Esophagus muscularis mucosa (tissue), 4 donors: ENCODE results near the gene ZFX. TPM values are rescaled to one million over a fixed set of nuclear protein-coding genes. Genes with fewer than 3 reads are reported as not detected.

Experiments
- DNase-seq: peaks from one replicate; pipeline ENCODE4 v3.0.0-alpha.2; 2017; ENCODE audit errors: extremely low spot score
- H3K27ac ChIP-seq, 4 donors: fragments of 200-600 bp; sonication (generic); replicated peaks in 1 of 4; 1 replicate in 3 of 4; 2 replicates in 1 of 4; pipeline ENCODE4 v1.5.1; 2016 to 2019; ENCODE audit warnings: mild to moderate bottlenecking in 1 of 4
- H3K27me3 ChIP-seq, 4 donors: fragments of 200-600 bp; sonication (generic); one replicate each; pipeline versions ENCODE4 v1.5.1 to v1.6.0; 2016 to 2019
- H3K36me3 ChIP-seq, 4 donors: fragments of 200-600 bp; sonication (generic); one replicate each; pipeline ENCODE4 v1.5.1; 2016 to 2019
- H3K4me1 ChIP-seq, 4 donors: fragments of 200-600 bp; sonication (generic); one replicate each; pipeline ENCODE4 v1.5.1; 2016 to 2019
- H3K4me3 ChIP-seq, 4 donors: fragments of 200-600 bp; sonication (generic); 1 replicate in 2 of 4; 2 replicates in 2 of 4; pipeline ENCODE4 v1.5.1; 2016 to 2019; ENCODE audit warnings: mild to moderate bottlenecking in 4 of 4, moderate library complexity in 1 of 4
- H3K9me3 ChIP-seq, 4 donors: fragments of 200-600 bp; sonication (generic); 1 replicate in 3 of 4; 2 replicates in 1 of 4; pipeline ENCODE4 v1.5.1; 2016 to 2019
- EP300 ChIP-seq: sonication (generic); formaldehyde crosslinking; IDR thresholded peaks from one replicate; pipeline ENCODE4 v1.6.1; 2017; ENCODE audit warnings: antibody characterized with exemption
- POLR2A ChIP-seq: fragments of 450-650 bp; IDR thresholded peaks from one replicate; pipeline ENCODE4 v1.6.1; 2017; ENCODE audit warnings: antibody characterized with exemption, moderate library complexity, mild to moderate bottlenecking, low read depth
- POLR2AphosphoS5 ChIP-seq, 2 donors: sonication (generic); formaldehyde crosslinking; IDR thresholded peaks; one replicate each; pipeline ENCODE4 v1.6.1; 2017; ENCODE audit warnings: antibody characterized with exemption in 2 of 2
- WGBS: methylation state at CpG from one replicate; pipeline ENCODE4 v1.1.5; 2018; 5-methylcytosine and 5-hydroxymethylcytosine counted together
- intact Hi-C: fragments of 100-400 bp; cut with DNase I; formaldehyde crosslinking; loops from one replicate; pipeline ENCODE4 v1.15.1; 2023
- total RNA-seq, 4 donors: library from RNA; depleted of rRNA; stranded (reverse); fragments of >200 nt; gene quantifications; one replicate each; pipeline versions ENCODE4 v1.1.0 to v1.2.1, GENCODE V29; 2016
- TF ChIP-seq, protein P1 (sequence below), 3 experiments: fragments of 200-600 bp in 2 of 3; fragments of 450-650 bp in 1 of 3; sonication (generic) in 2 of 3; IDR thresholded peaks; one replicate each; pipeline ENCODE4 v1.5.1; 2017 to 2019; ENCODE audit warnings: antibody characterized with exemption in 3 of 3, mild to moderate bottlenecking in 2 of 3, moderate library complexity in 1 of 3

ZFX gene
- total RNA-seq, 4 donors from 2014 or later = 52.3 to 75.6 (median 66.4) TPM

DNA sequence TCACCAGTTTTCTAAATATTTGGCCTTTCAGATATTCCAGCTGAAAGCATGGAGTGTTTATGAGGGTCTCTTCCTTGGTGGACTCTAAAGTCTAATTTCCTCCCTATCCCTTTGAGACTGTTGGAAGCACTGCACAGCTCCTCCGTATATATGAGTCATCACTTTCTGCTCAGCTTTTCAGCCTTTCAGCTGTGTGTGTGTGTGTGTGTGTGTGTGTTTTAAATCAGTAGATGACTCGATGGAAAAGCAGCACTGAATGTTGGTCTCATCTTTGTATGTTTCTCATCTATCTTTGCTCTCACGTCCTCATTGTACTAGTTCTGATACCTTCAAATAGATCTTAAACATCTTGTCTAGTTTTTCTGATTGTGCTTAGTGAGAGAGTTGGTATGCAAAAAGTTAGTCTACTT is 81.6 kb downstream of the ZFX start:
- H3K27me3 ChIP-seq = no peaks in the 10 kb centered on the region
- H3K9me3 ChIP-seq = no peaks in the 10 kb centered on the region
- intact Hi-C loops = no loop called here
- no peak overlapping the region for H3K27ac ChIP-seq
- H3K4me1 ChIP-seq = peaks cover 0 to 6% (median 3%) of the 10 kb centered on the region in 4 donors
- H3K36me3 ChIP-seq = no peaks in the 10 kb centered on the region
- H3K4me3 ChIP-seq = no peak overlapping the region
- TF ChIP-seq POLR2A (no peak), EP300 (no peak), POLR2AphosphoS5 (IDR thresholded peaks at IDR 0.05) (no peak)
- TF ChIP-seq, protein P1, sequence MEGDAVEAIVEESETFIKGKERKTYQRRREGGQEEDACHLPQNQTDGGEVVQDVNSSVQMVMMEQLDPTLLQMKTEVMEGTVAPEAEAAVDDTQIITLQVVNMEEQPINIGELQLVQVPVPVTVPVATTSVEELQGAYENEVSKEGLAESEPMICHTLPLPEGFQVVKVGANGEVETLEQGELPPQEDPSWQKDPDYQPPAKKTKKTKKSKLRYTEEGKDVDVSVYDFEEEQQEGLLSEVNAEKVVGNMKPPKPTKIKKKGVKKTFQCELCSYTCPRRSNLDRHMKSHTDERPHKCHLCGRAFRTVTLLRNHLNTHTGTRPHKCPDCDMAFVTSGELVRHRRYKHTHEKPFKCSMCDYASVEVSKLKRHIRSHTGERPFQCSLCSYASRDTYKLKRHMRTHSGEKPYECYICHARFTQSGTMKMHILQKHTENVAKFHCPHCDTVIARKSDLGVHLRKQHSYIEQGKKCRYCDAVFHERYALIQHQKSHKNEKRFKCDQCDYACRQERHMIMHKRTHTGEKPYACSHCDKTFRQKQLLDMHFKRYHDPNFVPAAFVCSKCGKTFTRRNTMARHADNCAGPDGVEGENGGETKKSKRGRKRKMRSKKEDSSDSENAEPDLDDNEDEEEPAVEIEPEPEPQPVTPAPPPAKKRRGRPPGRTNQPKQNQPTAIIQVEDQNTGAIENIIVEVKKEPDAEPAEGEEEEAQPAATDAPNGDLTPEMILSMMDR (IDR thresholded peaks at IDR 0.05) = no peak
- no peak for DNase-seq
- WGBS = 10% methylated on average over 3 of the region's 3 CpGs

GRCh38 chrX:24231641-24232179 is 82.2 kb downstream of the ZFX start:
- intact Hi-C loops = no loop called here
- Histone ChIP-seq H3K9me3 (no peaks in the 10 kb centered on the region), H3K36me3 (no peaks in the 10 kb centered on the region), H3K4me1 (peaks cover 0 to 6% (median 3%) of the 10 kb centered on the region in 4 donors), H3K27me3 (no peaks in the 10 kb centered on the region), H3K4me3 (no peak overlapping the region), H3K27ac (no peak overlapping the region)
- WGBS = 33% methylated on average over 1 of the region's 1 CpG
- TF ChIP-seq POLR2A = no peak
- TF ChIP-seq EP300 = no peak
- TF ChIP-seq, protein P1 (IDR thresholded peaks at IDR 0.05) = no peak
- no peak for TF ChIP-seq POLR2AphosphoS5 (IDR thresholded peaks at IDR 0.05)
- DNase-seq = no peak

DNA sequence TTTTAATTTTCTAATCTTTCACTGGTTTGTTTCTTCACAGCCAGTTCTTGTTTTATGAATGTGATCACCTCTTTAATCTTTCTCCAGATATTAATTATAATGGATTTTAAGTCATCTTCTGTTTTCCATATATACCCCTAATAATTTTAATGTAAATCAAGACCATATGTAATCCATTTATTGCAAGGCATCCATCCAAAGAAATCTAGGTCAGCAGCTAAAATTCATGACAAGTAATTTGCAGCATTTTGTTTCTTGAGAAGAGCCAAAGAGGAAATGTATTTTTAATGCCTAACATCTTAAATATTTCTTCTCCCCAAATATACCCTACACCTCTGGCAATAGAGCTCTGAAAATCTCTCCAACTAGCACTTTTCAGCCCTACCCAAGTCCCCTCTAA is 83.3 kb downstream of the ZFX start:
- DNase-seq = no peak

GRCh38 chrX:24235084-24235710 is 85.7 kb downstream of the ZFX start:
- WGBS = 72% methylated on average over 2 of the region's 2 CpGs
- intact Hi-C loops = no loop called here

More for the DNA sequence above, 83.3 kb downstream of the ZFX start:
- H3K9me3 ChIP-seq = no peaks in the 10 kb centered on the region
- no peaks in the 10 kb centered on the region for H3K27me3 ChIP-seq
- H3K4me3 ChIP-seq = no peak overlapping the region
- H3K27ac ChIP-seq = no peak overlapping the region
- no peaks in the 10 kb centered on the region for H3K36me3 ChIP-seq
- intact Hi-C loops = no loop called here
- H3K4me1 ChIP-seq = peaks cover 0 to 6% (median 3%) of the 10 kb centered on the region in 4 donors
- no peak for TF ChIP-seq EP300
- TF ChIP-seq POLR2AphosphoS5 (IDR thresholded peaks at IDR 0.05) = no peak
- TF ChIP-seq, protein P1 (IDR thresholded peaks at IDR 0.05) = no peak
- no peak for TF ChIP-seq POLR2A

More at GRCh38 chrX:24235084-24235710, 85.7 kb downstream of the ZFX start:
- no peak for TF ChIP-seq EP300
- TF ChIP-seq, protein P1 (IDR thresholded peaks at IDR 0.05) = no peak
- no peak for TF ChIP-seq POLR2AphosphoS5 (IDR thresholded peaks at IDR 0.05)
- no peak for TF ChIP-seq POLR2A
- Histone ChIP-seq H3K9me3 (no peaks in the 10 kb centered on the region), H3K27ac (no peak overlapping the region), H3K4me3 (no peak overlapping the region), H3K4me1 (peaks cover 0 to 6% (median 3%) of the 10 kb centered on the region in 4 donors), H3K36me3 (no peaks in the 10 kb centered on the region), H3K27me3 (no peaks in the 10 kb centered on the region)
- no peak for DNase-seq
